Hepatic stellate cell (primary cell): Measurements from ENCODE around the gene DUOX2.
"Not testable (repeated sequence)": the region's sequence is repeated elsewhere in the genome, so short reads cannot be mapped to it uniquely, and the experiment has no call there.

Experiments
- DNase-seq: peaks from one replicate; pipeline ENCODE4 v3.0.0; 2011; ENCODE audit warnings: low spot score

The DUOX2 gene

GRCh38 chr15:45118996-45119395 lies 5.0 kb upstream of the DUOX2 start:
- DNase-seq: no peak

- DNase-seq: peak; percentile 97
These were observed 4.2 kb upstream of the DUOX2 start for GRCh38 chr15:45118131-45118588.

GRCh38 chr15:45117308-45118130 lies 3.5 kb upstream of the DUOX2 start:
- no peak for DNase-seq

- DNase-seq: no peak
These were observed 2.7 kb upstream of the DUOX2 start for GRCh38 chr15:45116482-45117307.

GRCh38 chr15:45116006-45116481 lies 2.1 kb upstream of the DUOX2 start:
- DNase-seq: no peak

- DNase-seq: no peak
These were observed 1.4 kb upstream of the DUOX2 start for GRCh38 chr15:45115312-45115820.

- no peak for DNase-seq
These were observed 746 bp upstream of the DUOX2 start for GRCh38 chr15:45114751-45115085.

GRCh38 chr15:45113380-45113990 lies 487 bp downstream of the DUOX2 start:
- DNase-seq: no peak

GRCh38 chr15:45112591-45113379 lies 1.2 kb downstream of the DUOX2 start:
- DNase-seq: no peak

- DNase-seq: no peak
These were observed 1.8 kb downstream of the DUOX2 start for GRCh38 chr15:45112143-45112590.

- no peak for DNase-seq
These were observed 2.4 kb downstream of the DUOX2 start for GRCh38 chr15:45111390-45112142.

- no peak for DNase-seq
These were observed 3.6 kb downstream of the DUOX2 start for GRCh38 chr15:45110256-45110820.

GRCh38 chr15:45107941-45108630 lies 5.9 kb downstream of the DUOX2 start:
- DNase-seq: no peak

- DNase-seq: no peak
These were observed 7.8 kb downstream of the DUOX2 start for GRCh38 chr15:45106002-45106790.

GRCh38 chr15:45105586-45105985 lies 8.4 kb downstream of the DUOX2 start:
- no peak for DNase-seq

GRCh38 chr15:45104170-45104569 lies 9.8 kb downstream of the DUOX2 start:
- DNase-seq: not testable (repeated sequence)

- DNase-seq: no peak
These were observed 11.7 kb downstream of the DUOX2 start for GRCh38 chr15:45102226-45102625.

- DNase-seq: no peak
These were observed 12.2 kb downstream of the DUOX2 start for GRCh38 chr15:45101749-45102148.
